Measurements from ENCODE around the gene LEP. TPM values are rescaled to one million over a fixed set of nuclear protein-coding genes. Genes with fewer than 3 reads are reported as not detected.

LEP gene
- total RNA-seq, 1 donor from 2014 or later: not detected

DNA sequence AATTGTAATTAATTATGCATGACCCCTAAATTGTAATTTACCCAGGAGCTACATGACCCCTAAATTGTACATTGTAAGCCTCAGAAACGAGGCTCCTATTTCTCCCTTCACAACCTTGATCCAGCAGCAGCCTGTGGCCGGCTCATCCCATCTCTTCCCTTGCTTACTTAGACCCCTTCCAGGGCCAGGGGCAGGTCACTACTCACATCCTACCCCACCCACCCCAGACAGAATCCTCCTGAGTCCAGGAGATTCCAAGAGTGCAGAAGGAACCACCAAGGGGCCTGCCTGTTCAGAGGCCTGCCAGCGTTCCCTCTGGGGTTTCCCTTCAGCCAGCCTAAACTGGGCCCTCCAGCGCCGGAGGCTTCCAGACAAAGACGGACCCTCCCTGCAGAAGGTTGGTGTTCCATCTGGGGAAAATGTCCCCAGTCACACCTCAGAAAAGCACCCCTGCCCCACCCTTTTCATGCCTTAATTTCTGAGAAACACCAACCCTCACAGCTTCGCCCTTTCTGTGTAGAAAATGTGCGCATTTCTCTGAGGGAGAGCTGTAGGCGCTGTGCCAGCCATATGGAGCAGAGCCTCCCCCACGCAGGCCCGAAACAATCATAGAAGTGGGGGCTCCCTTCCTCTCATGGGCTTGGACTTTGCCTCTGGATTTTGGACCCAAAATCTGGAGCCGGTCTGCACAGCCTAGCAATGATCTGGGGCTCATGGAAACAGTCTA is 19.2 kb downstream of the LEP start:
- H3K36me3 Mint-ChIP-seq: no peaks in the 10 kb centered on the region
- TF ChIP-seq CTCF (IDR thresholded peaks at IDR 0.05): no peak
- no peak for TF ChIP-seq EZH2phosphoT487 (IDR thresholded peaks at IDR 0.05)
- no peak for TF ChIP-seq EZH2 (IDR thresholded peaks at IDR 0.05)

GRCh38 chr7:128262273-128263028 is 21.4 kb downstream of the LEP start:
- no peaks in the 10 kb centered on the region for H4K20me1 ChIP-seq (ENCODE audit: low read depth)
- H3K9me3 Mint-ChIP-seq: no peaks in the 10 kb centered on the region
- H2AFZ ChIP-seq (replicated peaks): no peak overlapping the region
- H3K79me2 ChIP-seq (ENCODE audit: low read depth): no peaks in the 10 kb centered on the region
- no peak overlapping the region for H3K27ac Mint-ChIP-seq
- H3K4me2 ChIP-seq: no peak overlapping the region
- H3K27me3 Mint-ChIP-seq (ENCODE audit: insufficient read depth, low read depth): peaks cover 4% of the 10 kb centered on the region
- no peak for TF ChIP-seq EZH2 (IDR thresholded peaks at IDR 0.05)
- TF ChIP-seq CTCF (IDR thresholded peaks at IDR 0.05): no peak
- TF ChIP-seq EZH2phosphoT487 (IDR thresholded peaks at IDR 0.05): no peak
- no peak overlapping the region for H3K27ac ChIP-seq
- H3F3A ChIP-seq (ENCODE audit: low read depth): peaks cover 14% of the 10 kb centered on the region
- H3K4me3 Mint-ChIP-seq: no peak overlapping the region
- peaks cover 15% of the 10 kb centered on the region for H3K4me1 ChIP-seq
- no peak overlapping the region for H3K9ac ChIP-seq
- H3K4me3 ChIP-seq: no peak overlapping the region
- no peak for DNase-seq (ENCODE audit: low spot score)
- no peaks in the 10 kb centered on the region for H3K36me3 ChIP-seq
- H3K4me1 Mint-ChIP-seq: peaks cover 24% of the 10 kb centered on the region
- no peaks in the 10 kb centered on the region for H3K27me3 ChIP-seq
- H3K36me3 Mint-ChIP-seq: no peaks in the 10 kb centered on the region
- no peaks in the 10 kb centered on the region for H3K9me3 ChIP-seq (ENCODE audit: low read depth)

More for the DNA sequence above, 19.2 kb downstream of the LEP start:
- no peaks in the 10 kb centered on the region for H3F3A ChIP-seq (ENCODE audit: low read depth)
- H3K36me3 ChIP-seq: no peaks in the 10 kb centered on the region
- H3K9ac ChIP-seq: no peak overlapping the region
- no peaks in the 10 kb centered on the region for H3K79me2 ChIP-seq (ENCODE audit: low read depth)
- no peaks in the 10 kb centered on the region for H4K20me1 ChIP-seq (ENCODE audit: low read depth)
- peaks cover 3% of the 10 kb centered on the region for H3K9me3 Mint-ChIP-seq
- H3K27ac Mint-ChIP-seq: peak overlapping the region; percentile 54
- peaks cover 6% of the 10 kb centered on the region for H3K4me1 Mint-ChIP-seq
- DNase-seq (ENCODE audit: low spot score): no peak
- H3K9me3 ChIP-seq (ENCODE audit: low read depth): no peaks in the 10 kb centered on the region
- no peak overlapping the region for H3K27ac ChIP-seq
- H2AFZ ChIP-seq (replicated peaks): no peak overlapping the region
- no peak overlapping the region for H3K4me3 Mint-ChIP-seq
- no peak overlapping the region for H3K4me3 ChIP-seq
- peaks cover 7% of the 10 kb centered on the region for H3K4me1 ChIP-seq
- no peaks in the 10 kb centered on the region for H3K27me3 ChIP-seq
- H3K27me3 Mint-ChIP-seq (ENCODE audit: insufficient read depth, low read depth): peaks cover 2% of the 10 kb centered on the region
- no peak overlapping the region for H3K4me2 ChIP-seq

GRCh38 chr7:128263420-128263819 is 22.3 kb downstream of the LEP start:
- H3K27me3 ChIP-seq: no peaks in the 10 kb centered on the region
- DNase-seq (ENCODE audit: low spot score): no peak
- Mint-ChIP-seq H3K4me1 (peaks cover 34% of the 10 kb centered on the region), H3K9me3 (no peaks in the 10 kb centered on the region), H3K4me3 (no peak overlapping the region), H3K36me3 (no peaks in the 10 kb centered on the region), H3K27ac (no peak overlapping the region), H3K27me3 (ENCODE audit: insufficient read depth, low read depth) (peaks cover 7% of the 10 kb centered on the region)
- no peak overlapping the region for H3K27ac ChIP-seq
- H3K4me1 ChIP-seq: peaks cover 25% of the 10 kb centered on the region
- H3K36me3 ChIP-seq: no peaks in the 10 kb centered on the region
- no peak overlapping the region for H3K4me2 ChIP-seq
- no peak overlapping the region for H3K9ac ChIP-seq
- H3F3A ChIP-seq (ENCODE audit: low read depth): peaks cover 23% of the 10 kb centered on the region
- H3K79me2 ChIP-seq (ENCODE audit: low read depth): no peaks in the 10 kb centered on the region
- no peak overlapping the region for H3K4me3 ChIP-seq
- H2AFZ ChIP-seq (replicated peaks): no peak overlapping the region
- TF ChIP-seq EZH2 (IDR thresholded peaks at IDR 0.05): no peak
- H4K20me1 ChIP-seq (ENCODE audit: low read depth): no peaks in the 10 kb centered on the region
- no peaks in the 10 kb centered on the region for H3K9me3 ChIP-seq (ENCODE audit: low read depth)

DNA sequence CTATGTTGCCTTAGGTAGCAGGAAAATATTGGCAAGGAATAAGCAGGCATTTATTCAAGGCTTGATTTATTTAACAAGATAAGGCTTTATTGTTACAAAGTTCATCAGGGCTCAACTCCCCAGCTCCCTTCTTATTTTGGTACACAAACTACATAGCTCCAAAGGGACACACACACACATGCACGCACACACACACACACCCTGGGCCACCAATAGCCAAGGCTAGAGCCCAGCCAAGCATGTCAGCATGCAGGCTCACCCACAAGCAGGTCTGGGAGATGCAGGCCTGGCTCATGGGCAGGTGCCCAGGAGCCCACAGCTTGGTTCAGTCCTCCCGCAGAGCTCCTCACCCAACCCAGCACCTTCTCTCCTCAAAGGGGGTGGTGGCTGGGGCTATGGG is 23.4 kb downstream of the LEP start:
- Histone ChIP-seq H3K4me2 (no peak overlapping the region), H3K36me3 (no peaks in the 10 kb centered on the region), H3F3A (ENCODE audit: low read depth) (peaks cover 26% of the 10 kb centered on the region), H3K9me3 (ENCODE audit: low read depth) (no peaks in the 10 kb centered on the region), H3K4me3 (no peak overlapping the region), H2AFZ (replicated peaks) (no peak overlapping the region), H3K79me2 (ENCODE audit: low read depth) (no peaks in the 10 kb centered on the region), H3K9ac (no peak overlapping the region), H4K20me1 (ENCODE audit: low read depth) (no peaks in the 10 kb centered on the region), H3K27ac (no peak overlapping the region), H3K4me1 (peaks cover 23% of the 10 kb centered on the region), H3K27me3 (no peaks in the 10 kb centered on the region)
- DNase-seq (ENCODE audit: low spot score): no peak
- Mint-ChIP-seq H3K36me3 (no peaks in the 10 kb centered on the region), H3K9me3 (no peaks in the 10 kb centered on the region), H3K4me1 (peaks cover 35% of the 10 kb centered on the region), H3K4me3 (no peak overlapping the region), H3K27me3 (ENCODE audit: insufficient read depth, low read depth) (peaks cover 7% of the 10 kb centered on the region), H3K27ac (no peak overlapping the region)
- TF ChIP-seq CTCF (IDR thresholded peaks at IDR 0.05): no peak
- no peak for TF ChIP-seq EZH2 (IDR thresholded peaks at IDR 0.05)
- TF ChIP-seq EZH2phosphoT487 (IDR thresholded peaks at IDR 0.05): no peak

Data from neural progenitor cell (in vitro differentiated cells).